COLO668 (cell line): ENCODE measurements around the gene NWD2.
"Not testable (repeated sequence)": the region's sequence is repeated elsewhere in the genome, so short reads cannot be mapped to it uniquely, and the experiment has no call there.

Experiments used
- DNase-seq: peaks from one replicate; lab custom pipeline; 2025; ENCODE audit not compliant: unreplicated experiment; lab: John Stamatoyannopoulos, UW

The NWD2 gene

GRCh38 chr4:37495353-37495752 lies 250.8 kb downstream of the NWD2 start:
- DNase-seq, result not testable (repeated sequence)
